GM21529 (cell line): ENCODE data around the gene ZNF766.
"Not testable (repeated sequence)": the region's sequence is repeated elsewhere in the genome, so short reads cannot be mapped to it uniquely, and the experiment has no call there.

Experiments used
- ATAC-seq: cut with Tn5 transposase; IDR thresholded peaks from one replicate; pipeline ENCODE4 v1.9.1; 2021; ENCODE audit not compliant: unreplicated experiment

The ZNF766 gene

DNA sequence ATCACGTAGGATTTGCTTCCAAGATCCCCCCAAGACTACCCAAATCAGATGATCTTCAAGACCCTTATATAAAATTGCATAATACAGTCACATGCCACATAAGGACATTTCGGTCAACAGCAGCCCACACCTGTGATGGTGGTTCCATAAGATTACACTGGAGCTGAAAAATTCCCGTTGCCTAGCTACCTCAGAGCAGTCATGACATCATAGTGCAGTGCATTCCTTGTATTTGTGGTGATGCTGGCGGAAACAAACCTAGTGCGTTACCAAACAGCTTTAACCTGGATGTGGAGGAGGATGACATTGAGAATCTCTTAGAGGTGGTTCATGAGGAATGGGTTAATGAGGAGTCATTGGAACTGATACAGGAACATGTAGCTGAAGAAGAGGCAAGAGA is 4.8 kb downstream of the ZNF766 start:
- no peak for ATAC-seq

DNA sequence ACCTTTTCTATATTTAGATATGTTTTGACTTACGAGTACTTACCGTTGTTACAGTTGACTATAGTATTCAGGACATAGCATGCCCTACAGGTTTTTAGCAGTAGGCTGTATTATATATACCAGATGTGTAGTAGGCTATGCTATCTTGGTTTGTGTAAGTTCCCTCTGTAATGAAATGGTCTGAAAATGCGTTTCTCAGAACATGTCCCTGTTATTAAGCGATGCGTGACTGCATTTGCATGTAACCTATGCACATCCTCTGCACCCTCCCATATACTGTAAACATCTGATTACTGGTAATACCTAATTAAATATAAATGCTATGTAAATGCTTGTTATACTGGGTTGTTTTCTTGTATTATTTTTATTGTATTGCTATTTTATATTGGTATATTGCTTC is 6.6 kb downstream of the ZNF766 start:
- no peak for ATAC-seq

DNA sequence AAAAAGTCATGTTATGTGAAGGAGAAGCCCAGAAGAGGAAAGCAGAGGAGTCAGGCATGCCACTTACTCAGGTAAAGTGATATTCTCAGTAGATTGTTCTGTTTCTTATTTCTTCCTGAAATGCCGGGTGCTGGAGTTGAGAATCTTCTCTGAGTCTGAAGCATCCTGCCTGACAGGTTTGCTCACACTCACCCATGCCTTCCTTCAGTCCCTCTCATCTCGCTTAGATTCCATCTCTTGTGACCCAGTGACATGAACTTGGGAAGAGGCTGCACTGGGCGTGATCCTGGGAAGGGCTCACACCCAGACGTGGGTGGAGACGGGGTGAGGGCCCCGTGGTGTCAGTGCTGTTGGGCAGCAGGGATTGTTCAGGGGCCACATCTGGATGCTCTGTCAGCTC is 8.1 kb downstream of the ZNF766 start:
- ATAC-seq = no peak

DNA sequence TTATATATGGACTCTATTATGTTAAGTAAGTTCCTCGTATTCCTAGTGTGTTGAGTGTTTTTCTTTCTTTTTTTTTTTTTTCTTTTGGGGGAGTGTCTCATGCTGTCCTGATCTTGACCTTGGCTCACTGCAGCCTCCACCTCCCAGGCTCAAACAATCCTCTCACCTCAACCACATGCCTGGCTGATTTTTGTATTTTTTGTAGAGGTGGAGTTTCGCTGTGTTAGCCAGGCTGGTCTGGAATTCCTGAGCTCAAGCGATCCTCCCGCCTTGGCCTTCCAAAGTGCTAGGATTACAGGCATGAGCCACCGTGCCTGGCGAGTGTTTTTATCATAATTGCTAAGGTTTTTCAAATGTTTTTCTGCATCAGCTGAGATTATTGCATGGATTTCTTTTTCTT is 16.9 kb downstream of the ZNF766 start:
- no peak for ATAC-seq

DNA sequence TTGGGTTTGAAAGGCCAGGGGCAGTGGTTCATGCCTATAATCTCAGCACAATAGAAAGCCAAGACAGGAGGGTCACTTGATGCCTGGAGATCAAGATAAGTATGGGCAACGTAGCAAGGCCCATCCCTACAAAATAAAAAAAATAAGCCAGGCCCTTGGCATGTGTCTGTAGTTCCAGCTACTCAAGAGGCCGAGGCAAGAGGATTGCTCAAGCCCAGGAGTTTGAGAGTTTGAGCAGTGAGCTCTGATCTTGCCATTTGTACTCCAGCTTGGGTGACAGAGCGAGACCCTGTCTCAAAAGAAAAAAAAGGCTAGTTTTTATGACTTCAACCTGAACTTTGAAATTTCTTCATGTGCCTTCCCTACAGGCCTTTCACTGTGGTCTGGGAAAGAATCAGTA is 22.4 kb downstream of the ZNF766 start:
- ATAC-seq = no peak

DNA sequence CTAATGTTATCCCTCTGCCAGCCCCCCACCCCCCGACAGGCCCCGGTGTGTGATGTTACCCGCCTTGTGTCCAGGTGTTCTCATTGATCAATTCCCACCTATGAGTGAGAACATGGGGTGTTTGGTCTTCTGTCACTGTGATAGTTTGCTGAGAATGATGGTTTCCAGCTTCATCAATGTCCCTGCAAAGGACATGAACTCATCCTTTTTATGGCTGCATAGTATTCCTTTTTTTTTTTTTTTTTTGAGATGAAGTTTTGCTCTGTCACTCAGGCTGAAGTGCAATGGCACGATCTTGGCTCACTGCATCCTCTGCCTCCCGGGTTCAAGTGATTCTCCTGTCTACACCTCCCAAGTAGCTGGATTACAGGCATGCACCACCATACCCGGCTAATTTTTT is 23.6 kb downstream of the ZNF766 start:
- ATAC-seq = not testable (repeated sequence)

DNA sequence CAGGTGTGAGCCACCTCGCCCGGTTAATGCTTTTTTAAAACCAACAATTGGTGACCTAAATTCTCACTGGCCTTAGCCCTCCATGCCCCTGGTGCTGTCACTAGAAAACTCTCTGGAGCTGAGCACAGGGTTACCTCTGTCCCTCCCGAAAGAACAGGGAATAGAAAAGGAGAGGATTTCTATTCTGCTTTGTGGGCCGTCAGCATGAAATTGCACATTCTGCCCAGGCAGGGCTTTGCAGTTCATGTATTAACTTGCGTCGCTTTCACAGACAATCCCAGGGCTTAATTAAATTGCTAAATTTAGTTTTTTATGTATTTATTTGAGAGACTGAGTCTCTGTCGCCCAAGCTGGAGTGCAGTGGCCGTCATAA is 27.0 kb downstream of the ZNF766 start:
- no peak for ATAC-seq

- peak; percentile 64 for ATAC-seq
These were observed 27.6 kb downstream of the ZNF766 start, which contains the start of gene ZNF480 for GRCh38 chr19:52296773-52297600. ZNF480 (plus strand) TSS chr19:52297169; CDS start chr19:52300413, 3,244 bp downstream.

GRCh38 chr19:52297601-52298364 is 28.4 kb downstream of the ZNF766 start:
- no peak for ATAC-seq

- no peak for ATAC-seq
These were observed 37.9 kb downstream of the ZNF766 start for GRCh38 chr19:52307275-52307674.

DNA sequence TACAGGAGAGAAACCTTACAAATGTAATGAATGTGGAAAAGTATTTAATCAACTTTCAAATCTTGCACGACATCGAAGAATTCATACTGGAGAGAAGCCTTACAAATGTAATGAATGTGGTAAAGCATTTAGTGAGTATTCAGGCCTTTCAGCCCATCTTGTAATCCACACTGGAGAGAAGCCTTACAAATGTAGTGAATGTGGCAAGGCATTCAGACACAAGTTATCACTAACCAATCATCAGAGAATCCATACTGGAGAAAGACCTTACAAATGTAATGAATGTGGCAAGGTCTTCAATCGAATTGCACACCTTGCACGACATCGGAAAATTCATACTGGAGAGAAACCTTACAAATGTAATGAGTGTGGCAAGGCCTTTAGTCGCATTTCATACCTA is 53.0 kb downstream of the ZNF766 start:
- ATAC-seq = no peak

DNA sequence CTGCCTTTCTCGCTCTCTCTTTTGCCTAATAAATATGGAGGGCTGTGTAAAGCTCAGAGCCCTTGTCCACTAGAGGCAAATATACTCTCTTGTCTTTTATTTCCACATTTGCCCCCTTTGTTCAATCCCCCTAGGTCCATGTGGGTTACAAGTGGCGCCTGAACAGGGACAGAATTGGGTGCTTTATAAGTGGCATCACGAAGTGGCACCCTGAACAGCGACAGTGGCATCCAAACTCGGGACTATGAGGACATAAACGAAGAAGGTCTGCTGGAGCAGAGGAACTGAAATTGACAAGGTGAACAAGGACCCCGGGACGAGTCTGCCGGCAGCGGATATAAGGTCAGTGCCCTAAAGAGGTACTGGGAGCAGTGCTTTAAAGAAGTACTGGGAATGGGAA is 62.4 kb downstream of the ZNF766 start:
- no peak for ATAC-seq

DNA sequence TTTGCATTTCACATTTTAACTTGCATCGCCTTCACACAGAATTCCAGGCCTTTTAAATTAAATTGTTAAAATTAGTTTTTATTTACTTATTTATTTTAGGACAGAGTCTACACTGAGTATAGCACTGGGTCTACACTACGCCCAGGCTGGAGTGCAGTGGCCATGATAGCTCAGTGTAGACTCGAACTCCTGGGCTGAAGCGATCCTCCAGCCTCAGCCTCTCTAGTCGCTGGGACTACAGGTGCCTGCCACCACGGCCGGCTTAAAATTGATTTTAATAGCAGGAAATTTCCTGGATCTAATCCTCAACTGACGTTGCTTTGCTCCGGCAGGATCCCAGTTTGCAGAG is 66.4 kb downstream of the ZNF766 start:
- no peak for ATAC-seq

- ATAC-seq = peak; percentile 45
These were observed 66.9 kb downstream of the ZNF766 start, which contains the start of gene ZNF610 for GRCh38 chr19:52336117-52336790. ZNF610 (plus strand) TSS chr19:52336243; CDS start chr19:52349173, 12,930 bp downstream.

DNA sequence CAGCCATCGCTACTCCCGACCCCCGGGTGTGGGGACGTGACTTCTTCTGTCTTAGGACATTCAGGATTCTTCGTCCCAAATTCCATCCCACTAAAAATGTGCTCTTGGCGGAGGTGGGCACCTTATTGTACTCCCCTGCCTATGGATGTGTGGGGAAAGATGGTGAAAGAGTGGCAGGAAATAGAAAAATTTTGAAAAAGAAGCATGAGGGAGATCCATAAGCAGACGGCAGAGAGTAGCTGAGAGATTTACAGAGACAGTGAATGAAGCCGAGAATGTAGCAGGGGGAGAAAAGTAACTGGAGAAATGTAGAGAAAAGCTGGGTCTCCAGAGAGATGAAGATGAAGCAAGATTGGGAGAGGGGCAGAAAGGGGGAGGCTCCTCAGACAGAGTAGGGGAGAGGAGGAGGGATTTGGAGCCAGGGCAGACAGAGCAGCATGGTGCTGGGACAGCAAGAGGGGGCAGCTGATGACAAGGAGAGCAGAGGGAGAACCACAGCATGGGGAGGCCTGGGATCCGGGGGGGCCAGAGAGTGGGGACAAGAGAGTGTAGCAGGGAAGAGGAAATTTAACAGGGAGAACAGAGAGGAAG is 67.5 kb downstream of the ZNF766 start:
- ATAC-seq = no peak

DNA sequence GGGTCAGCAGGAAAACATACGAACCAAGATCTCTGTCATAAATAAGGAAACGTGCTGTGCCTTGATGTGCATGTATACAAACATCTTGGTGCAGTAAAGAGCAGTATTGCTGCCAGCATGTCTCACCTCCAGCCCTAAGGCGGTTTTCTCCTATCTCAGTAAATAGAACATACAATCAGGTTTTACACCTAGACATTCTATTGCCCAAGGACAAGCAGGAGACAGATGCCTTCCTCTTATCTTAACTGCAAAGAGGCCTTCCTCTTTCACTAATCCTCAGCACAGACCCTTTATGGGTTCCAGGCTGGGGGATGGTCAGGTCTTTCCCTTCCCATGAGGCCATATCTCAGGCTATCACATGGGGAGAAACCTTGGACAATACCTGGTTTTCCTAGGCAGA is 69.6 kb downstream of the ZNF766 start:
- ATAC-seq = not testable (repeated sequence)

DNA sequence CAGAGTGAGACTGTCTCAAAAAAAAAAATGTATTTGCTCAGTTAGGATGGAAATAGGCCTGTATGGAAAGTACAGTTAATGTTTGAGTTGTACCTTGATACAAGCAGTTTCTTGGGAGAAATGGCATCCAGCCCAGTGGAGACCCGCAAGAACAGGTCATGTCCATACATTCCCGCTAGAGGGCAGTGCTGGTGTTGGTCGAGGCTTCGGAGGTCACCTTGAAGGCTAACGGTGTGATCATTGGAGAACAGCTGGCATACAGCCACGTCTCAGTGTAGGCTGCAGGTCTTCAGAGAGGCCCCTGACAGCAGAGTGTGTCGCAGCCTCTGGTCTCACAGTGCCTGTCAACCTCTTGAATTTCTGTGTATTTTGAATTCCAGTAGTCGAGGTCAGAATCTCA is 74.2 kb downstream of the ZNF766 start:
- ATAC-seq = no peak

GRCh38 chr19:52345162-52345561 is 75.8 kb downstream of the ZNF766 start:
- ATAC-seq = no peak
